HG02798 (cell line): ENCODE measurements around the gene SREK1.

Experiments used
- ATAC-seq: cut with Tn5 transposase; IDR thresholded peaks from one replicate; pipeline ENCODE4 v1.9.1; 2021; ENCODE audit warnings: mild to moderate bottlenecking; ENCODE audit not compliant: unreplicated experiment, poor library complexity

SREK1 gene

DNA sequence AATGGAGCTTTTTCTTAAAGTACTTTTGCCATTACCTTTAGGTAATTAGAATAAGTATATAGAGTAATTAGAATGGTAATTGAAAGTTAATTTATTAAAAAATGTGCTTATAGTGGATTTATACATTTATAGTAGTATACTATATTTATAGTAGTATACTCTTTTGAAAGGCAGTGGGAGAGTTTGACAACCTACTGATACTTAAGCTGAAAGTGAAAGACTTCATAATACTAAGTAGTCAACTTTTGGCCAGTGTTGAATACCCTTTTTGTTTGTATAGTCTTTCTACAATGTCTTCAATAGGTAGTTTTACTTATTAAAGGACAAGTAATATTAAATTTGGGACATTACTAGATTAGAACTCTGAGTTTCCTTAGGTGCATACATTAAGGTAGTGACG lies 12.9 kb downstream of the SREK1 start:
- no peak for ATAC-seq

DNA sequence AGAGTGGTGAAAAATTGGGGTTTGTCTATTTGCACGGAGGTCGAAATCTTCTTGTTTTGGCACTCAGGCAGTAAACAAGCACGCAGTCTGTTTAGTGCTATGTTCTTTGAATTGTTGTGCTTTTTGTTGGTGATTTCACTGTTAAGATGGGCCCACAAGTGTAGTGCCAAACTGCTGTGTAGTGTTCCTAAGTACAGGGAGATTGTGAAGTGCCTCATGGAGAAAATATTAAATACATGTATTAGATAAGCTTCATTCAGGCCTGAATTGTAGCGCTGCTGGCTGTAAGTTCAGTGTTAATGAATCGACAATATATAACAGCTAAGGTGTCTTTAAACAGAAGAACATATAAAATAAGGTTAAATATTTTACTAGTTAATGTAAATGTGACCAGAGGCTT lies 17.3 kb downstream of the SREK1 start:
- ATAC-seq = no peak

DNA sequence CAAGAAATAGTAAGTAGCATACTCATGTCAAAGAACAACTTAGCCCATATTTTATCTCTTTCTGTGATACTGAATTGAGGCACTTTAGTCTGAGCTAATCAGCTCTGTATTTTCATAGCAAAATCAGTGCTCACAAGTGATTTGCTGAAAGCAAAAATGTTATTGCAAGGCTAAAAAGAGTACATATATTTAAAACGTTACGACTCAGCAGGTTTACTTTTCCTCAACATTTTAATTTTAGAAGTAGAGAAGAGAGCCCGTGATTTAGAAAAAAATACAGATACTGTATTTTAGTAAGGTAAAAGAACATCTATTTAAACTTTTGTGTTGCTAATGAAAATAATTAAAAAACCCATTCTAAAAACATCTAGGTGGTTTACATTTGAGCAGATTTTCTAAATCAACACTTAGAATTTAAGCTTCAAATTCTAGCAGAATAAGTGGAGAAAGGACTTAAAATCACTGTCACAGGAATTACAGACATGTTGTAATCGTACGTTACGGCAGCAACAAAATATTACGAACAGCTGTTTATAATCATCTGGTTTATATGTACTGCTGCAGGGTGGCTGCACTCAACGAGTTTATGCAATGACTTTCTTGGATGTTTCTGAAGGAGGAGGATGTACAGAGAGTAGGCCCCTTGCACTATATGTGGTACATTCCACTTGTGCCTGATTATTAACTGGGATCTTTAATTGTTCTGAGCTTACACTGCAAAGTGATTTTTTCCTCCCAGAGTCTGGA lies 20.1 kb downstream of the SREK1 start:
- no peak for ATAC-seq

DNA sequence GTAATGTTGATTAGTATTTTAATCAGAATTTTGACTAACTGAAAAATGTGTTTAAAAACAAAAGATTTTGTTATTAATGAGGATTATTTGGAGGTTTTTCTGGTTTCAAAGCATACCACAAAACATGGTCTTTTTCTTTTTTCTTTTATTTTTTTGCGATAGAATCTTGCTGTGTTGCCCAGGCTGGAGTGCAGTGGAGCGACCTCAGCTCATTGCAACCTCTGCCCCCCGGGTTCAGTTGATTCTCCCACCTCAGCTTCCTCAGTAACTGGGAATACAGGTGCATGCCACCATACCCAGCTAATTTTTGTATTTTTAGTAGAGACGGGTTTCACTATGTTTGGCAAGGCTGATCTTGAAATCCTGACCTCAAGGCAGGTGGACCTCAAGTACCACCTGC lies 24.1 kb downstream of the SREK1 start:
- no peak for ATAC-seq

DNA sequence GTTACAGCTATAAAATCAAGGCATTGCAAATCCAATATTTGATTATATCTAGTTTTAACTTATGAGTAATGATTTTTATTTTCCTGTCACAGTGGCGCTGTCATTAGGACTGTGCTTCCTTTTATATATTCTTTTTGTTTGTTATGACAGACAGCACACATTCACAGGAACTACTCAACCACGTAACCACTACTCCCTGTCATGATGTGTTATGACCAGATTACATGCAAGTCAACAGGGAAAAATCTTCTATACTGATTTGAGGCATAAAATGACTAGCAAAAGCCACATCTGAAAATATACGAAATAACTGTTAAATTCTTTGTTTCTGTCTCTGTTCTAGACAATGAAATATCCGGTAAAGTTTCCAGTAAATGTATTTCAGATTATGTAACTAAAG lies 25.4 kb downstream of the SREK1 start:
- no peak for ATAC-seq

DNA sequence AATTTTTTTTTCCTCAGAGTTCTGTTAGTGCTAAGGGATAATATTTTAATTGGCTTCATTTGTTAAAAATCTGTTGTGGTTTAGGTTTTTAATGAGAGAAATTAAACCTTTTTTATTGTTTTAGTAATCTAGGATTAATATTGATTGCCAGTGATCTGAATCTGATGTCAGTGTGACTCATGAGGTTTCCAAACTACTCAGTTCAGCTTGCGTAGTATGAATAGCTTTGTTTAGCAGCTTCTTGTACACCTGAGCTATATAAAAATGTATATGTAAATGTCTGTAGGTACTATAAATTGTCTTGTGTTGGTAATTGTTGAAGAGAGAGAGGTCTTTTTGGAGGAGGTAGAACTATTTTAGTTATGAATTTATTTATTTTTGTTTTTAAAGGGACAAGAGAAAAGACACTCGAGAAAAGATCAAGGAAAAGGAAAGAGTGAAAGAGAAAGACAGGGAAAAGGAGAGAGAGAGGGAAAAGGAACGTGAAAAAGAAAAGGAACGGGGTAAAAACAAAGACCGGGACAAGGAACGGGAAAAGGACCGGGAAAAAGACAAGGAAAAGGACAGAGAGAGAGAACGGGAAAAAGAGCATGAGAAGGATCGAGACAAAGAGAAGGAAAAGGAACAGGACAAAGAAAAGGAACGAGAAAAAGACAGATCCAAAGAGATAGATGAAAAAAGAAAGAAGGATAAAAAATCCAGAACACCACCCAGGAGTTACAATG lies 26.3 kb downstream of the SREK1 start:
- ATAC-seq = no peak

DNA sequence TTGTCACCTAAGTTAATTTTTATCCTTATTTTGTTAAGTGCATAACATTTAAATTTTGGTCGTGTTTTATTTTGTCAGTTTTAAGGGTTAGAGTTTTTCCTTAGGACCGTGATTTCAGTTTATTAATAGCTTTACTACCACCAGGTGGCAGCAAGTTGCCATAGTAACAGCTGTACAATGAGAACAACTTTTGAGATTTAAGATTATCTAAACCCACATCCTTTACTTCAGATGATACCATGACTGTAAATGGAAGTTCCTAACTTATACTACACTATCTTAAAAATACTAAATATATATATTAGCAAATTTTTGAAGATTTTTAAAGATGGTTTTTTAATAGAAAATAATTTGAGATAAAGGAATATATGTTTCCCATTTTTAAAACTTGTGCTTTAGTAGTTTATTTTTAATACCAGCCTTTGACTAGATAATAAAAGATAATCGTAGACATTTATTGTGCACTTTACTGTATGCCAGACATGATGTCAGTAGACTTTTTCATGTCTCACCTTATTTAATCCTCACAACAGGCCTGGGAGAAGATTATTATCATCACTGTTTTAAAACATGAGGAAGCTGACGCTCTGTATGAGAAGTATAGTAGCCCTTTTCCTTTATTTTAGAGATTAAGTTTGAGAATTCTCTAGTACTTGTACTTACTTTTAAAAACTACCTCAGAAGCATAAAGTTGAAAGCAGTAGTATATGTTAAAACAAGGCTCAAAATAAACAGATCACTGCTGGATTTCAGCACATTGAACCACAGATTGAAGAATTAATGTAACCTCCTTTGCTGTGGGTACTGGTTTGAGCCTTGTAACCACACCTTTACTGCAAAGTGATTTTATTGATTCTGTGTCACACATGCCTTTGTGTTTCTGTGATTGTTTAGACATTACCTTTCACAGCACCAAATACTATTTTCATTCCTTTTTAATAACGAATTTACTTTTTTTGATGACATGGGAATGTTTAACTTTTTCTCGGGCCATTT lies 27.5 kb downstream of the SREK1 start:
- peak; percentile 82 for ATAC-seq

DNA sequence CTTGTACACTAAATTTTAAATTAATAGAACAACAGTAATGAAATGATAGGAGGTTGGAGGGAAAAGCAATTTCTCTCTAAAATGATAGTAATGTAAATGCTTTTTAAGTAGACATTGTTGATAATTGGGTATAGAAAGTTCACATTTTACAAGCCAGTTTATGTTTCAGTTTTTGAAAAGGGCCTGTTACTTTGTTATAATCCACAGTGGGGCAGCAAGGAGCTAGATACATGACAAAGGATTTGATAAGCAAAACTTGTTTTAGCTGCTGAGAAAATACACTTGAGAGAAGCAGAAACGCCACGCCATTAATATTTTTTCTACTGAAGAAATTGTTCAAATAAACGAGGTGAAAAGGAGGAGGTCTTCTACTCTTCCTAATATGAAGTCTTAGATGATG lies 30.2 kb downstream of the SREK1 start:
- no peak for ATAC-seq

DNA sequence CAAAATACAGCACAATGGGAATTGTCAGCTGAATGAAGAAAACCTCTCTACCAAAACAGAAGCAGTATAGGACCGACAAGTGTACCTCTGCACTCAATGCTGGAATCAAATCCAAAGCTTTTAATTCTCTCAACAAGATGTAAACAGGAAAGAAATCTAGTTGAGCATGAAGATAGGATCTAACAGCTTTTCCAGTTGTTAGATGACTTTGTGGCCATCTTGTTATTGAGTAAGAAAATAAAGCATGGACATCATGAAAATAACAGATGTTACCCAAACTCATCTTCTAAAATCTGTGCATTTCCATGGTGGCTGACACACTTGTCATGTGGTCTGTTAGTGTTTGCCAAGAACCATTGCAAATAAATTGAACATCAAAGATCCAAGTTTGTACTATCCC lies 34.7 kb downstream of the SREK1 start:
- no peak for ATAC-seq

DNA sequence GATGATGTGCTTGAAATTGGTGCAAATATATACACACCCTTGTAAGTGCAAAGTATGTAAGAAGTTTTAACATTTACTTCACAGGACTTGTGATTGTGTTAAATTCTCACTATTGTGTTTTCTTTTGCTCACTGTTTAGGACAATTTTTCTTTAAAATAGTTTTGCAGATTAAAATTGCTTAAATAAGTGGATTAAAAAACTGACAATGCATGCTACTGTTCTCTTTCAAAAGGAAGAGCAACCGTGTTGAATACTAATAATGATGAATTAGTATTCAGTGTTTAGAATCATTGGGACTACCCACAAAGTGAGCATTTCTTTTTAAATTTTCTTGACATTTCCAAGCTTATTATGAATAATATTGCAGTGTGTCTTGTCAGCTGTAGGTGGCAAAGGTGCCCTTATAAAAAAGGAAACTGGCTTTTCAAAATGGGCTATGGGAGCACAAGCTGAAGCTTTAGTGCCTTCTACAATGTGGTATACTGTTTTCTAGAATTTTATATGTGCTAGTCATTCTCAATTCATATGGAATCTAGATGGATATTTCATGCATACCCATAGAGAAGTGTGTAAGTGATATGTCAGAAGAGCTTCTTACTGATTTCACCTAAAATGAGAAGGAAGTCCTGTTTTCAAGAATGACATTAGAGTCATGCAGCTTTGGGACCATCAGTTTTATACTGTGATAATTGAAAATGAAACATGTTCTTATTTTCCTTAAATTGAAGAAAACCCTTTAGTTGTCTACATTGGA lies 35.4 kb downstream of the SREK1 start:
- no peak for ATAC-seq

DNA sequence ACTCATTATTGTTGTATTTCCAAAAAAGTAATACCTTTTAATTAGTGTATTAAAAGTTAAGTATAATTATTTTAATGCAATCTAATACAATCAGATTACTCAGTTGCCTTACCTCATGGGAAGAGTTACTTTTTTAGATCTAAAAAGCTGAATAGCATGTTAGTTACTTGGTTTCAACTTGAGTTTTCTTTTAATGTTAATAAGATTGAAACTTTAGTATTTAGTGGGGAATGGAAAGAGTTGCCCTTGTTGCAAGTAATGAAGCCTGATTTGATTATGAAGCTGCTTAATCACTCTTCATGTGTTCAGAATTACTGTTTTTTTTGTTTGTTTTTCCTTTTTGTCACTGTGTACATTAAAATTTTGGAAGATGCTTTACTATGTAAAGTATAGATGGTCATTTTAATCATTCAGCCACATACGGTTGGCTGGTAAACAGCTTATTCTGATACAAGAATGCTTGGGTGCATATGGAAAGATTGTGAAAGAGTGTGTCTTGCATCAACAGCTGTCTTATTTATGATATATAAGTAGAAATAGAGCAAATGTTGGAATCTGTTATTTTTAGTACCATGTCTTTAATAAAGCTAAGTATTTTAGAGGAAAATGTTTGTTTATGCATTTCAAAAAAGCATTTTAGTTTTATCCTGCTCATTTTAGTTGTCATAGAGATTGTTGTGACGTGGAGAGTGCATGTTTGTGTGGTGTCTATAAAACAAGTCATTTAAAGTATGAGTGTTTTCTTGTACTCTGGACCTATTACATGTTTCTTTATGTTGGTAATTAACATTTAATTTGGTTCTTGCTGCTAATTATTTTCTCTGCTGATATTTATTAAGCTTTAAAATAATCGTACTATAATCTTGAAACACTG lies 36.4 kb downstream of the SREK1 start:
- ATAC-seq = no peak

DNA sequence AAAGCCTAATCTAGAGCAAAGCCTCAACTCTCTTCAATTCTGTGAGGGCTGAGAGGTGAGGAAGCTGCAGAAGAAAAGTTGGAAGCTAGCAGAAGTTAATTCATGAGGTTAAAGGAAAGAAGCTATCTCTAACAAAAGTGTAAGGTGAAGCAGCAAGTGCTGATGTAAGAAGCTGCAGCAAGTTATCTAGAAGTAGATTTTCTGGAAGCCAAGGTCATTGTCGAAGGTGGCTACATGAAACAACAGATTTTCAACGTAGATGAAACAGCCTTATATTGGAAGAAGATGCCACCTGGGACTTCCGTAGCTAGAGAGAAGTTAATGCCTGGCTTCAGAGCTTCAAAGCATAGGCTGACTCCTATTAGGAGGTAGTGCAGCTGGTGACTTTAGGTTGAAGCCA lies 42.0 kb downstream of the SREK1 start:
- ATAC-seq = no peak

DNA sequence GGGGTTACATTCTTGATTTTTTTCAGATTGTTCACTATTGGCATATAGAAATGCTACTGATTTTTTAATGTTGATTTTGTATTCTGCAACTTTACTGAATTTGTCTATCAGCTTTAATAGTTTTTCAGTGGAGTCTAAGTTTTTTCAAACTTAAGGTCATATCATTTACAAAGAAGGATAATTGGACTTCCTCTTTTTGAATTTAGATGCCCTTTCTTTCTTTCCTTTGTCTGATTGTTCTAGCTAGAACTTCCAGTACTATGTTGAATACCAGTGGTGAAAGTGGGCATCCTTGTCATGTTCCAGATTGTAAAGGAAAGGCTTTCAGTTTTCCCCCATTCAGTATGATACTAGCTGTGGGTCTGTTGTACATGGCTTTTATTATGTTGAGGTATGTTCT lies 49.3 kb downstream of the SREK1 start:
- no peak for ATAC-seq

DNA sequence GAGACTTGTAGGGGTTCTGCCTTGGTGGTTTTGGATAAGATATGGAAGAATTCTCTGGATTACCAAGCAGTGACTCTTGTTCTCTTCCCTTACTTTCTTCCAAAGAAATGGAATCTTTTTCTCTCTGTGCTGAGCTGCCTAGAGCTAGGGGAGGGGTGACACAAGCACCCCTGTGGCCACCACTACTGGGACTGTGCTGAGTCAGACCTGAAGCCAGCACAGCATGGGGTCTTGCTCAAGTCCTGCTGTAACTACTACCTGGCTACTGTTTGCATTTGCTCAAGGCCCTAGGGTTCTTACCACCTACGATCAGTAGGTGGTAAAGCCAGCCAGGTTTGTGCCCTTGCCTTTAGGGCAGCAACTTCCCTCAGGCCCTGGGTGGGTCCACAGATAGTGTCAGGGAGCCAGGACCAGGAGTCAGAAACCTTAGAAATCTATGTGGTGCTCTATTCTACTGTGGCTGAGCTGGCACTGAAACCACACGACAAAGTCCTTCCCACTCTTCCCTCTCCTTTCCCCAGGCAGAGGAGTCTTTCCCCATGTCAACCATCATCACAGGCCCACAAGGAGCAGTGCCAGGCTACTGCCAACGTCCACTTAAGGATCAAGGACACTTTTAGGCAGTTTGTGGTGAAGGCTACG lies 53.8 kb downstream of the SREK1 start:
- no peak for ATAC-seq

DNA sequence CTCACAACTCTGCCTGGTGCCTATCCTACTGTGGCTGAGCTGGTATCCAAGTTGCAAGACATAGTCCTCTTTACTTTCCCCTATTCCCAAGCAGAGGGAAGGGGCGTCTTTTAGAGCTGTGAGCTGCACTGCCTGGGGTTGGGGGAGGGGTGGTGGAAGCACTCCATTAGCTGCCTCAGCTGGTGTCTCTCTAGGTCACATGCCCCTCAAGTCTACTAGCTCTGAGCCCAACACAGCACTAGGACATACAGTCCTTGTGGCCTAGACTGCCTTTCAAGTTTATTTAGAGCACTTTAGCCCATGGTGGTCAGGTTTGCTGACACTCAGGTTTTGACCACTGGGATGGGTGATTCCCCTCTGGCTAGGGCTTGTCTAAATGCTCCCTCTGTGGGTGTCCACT lies 54.7 kb downstream of the SREK1 start:
- no peak for ATAC-seq

DNA sequence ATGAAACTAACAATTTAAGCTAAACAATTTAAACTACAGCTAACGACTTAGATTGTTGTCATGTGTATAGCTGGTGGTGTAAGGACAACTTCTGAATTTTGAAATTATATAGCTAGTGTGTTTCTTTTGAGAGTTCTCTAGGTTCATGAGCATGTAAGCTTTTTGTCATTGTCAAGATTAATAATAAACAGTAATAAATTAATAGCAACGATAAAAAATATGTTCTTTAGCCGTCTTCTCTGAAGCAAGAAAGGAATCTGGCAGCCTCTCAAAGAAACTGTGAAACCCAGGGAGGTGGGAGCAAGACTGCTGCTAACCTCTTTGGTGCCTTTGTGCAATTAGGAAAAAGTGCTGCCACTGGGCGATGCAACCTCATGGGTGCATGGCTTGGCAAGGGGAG lies 59.4 kb downstream of the SREK1 start:
- no peak for ATAC-seq

DNA sequence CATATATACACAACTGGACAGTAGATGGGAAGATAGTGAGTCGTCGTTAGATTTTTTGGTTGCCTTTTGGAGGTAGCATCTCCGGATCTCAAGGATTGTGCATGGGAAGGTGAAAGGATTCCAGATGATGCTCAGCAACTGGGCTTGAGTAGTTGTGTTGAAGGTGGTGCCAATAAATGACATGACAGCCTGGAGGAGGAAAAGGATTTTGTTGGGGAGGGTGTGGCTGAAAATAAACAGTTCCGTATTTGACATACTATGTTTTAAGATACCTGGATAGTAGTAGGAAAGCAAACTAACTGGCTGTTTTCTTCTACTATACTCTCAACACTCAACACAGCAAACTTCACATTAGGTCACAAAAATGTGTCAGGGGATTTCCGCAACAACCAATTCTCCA lies 62.4 kb downstream of the SREK1 start:
- no peak for ATAC-seq

DNA sequence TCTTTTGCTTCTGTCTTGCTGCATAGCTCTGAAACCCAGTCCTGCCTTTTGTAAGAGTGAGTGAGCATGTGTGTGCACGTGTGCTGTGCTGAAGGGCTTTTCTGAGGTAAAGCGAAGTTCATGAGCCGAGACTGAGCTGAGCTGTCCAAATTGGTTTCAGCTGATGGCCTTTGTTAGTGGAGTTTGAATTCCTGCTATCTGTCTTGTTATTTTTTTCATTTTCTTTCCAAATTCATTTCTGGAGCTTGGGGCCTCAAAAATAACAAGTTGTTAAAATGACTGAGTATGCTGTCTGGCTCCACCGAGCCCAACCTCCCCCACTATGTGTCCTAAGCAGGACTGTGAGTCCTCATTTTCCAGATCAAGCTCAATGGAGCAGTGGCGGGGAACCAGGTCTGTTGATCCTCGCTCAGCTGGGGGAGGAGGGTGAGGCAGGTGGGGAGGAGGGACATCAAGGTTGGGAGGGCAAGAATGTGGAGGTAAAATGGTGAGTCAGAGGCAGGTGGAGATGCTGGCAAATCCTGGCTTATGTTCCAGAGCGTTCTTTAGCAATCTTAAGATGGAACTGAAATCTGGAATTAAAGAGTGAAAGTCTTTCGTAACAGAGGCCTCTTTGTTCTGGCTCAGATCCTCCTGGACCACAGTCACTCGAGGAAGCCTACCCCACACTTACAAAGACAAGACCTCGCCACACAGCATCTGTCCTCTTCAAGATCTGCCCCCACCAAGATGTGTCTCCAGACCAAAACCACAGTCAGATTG lies 63.9 kb downstream of the SREK1 start:
- ATAC-seq = no peak
